VCaP (cell line): ENCODE results near the gene EIF5.
A peak's percentile ranks its signal among the peaks of the same experiment; 100 is the strongest.

ENCODE experiments used
- H3K27ac ChIP-seq: fragments of 450-650 bp; 2 replicates; pipeline ENCODE4 v1.5.1; 2017
- TF ChIP-seq, protein P1 (sequence below): fragments of 450-650 bp; conservative IDR thresholded peaks from 2 replicates; pipeline ENCODE4 v1.5.1; 2017; ENCODE audit warnings: mild to moderate bottlenecking, moderate library complexity

The EIF5 gene

GRCh38 chr14:103290494-103290893 is 43.5 kb upstream of the EIF5 start:
- TF ChIP-seq, protein P1, sequence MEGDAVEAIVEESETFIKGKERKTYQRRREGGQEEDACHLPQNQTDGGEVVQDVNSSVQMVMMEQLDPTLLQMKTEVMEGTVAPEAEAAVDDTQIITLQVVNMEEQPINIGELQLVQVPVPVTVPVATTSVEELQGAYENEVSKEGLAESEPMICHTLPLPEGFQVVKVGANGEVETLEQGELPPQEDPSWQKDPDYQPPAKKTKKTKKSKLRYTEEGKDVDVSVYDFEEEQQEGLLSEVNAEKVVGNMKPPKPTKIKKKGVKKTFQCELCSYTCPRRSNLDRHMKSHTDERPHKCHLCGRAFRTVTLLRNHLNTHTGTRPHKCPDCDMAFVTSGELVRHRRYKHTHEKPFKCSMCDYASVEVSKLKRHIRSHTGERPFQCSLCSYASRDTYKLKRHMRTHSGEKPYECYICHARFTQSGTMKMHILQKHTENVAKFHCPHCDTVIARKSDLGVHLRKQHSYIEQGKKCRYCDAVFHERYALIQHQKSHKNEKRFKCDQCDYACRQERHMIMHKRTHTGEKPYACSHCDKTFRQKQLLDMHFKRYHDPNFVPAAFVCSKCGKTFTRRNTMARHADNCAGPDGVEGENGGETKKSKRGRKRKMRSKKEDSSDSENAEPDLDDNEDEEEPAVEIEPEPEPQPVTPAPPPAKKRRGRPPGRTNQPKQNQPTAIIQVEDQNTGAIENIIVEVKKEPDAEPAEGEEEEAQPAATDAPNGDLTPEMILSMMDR: no peak
- H3K27ac ChIP-seq: no peak overlapping the region

- TF ChIP-seq, protein P1: no peak
- no peak overlapping the region for H3K27ac ChIP-seq
These were observed 43.1 kb upstream of the EIF5 start for GRCh38 chr14:103290961-103291360.

DNA sequence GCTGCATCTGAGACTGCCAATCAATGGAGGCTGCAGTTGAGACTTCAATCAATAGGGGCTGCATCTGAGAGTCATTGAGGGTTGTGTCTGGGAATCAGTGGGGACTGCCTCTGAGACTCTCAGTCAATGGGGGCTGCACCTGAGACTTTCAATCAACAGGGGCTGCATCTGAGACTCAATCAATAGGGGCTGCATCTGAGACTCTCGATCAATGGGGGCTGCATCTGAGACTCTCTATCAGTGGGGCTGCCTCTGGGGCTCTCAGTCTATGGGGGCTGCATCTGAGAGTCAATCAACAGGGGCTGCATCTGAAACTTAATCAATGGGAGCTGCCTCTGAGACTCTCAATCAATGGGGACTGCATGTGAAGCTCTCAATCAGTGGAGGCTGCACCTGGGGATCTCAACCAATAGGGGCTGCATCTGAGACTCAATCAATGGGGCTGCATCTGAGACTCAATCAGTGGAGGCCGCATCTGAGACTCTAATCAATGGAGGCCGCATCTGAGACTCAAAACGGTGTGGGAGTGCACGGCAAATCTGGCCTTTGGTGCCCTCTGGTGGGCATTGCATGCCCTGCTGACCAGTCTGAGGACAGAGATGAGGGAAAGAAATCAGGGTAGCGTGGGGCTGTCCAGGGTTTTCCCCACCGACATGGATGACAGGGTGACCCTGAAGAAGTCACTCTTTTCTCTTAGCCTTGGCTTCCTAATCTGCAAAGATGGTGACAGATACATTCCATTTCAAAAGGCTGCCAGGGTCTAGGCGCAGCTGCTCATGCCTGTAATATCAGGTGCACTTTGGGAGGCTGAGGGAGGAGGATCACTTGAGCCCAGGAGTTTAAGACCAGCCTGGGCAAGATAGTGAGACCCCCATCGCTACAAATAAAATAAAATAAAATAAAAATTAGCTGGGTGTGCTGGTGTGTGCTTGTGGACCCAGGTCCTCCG is 41.3 kb upstream of the EIF5 start:
- TF ChIP-seq, protein P1: peak; percentile 89
- no peak overlapping the region for H3K27ac ChIP-seq

- H3K27ac ChIP-seq: no peak overlapping the region
- TF ChIP-seq, protein P1: no peak
These were observed 40.6 kb upstream of the EIF5 start for GRCh38 chr14:103293465-103293864.

DNA sequence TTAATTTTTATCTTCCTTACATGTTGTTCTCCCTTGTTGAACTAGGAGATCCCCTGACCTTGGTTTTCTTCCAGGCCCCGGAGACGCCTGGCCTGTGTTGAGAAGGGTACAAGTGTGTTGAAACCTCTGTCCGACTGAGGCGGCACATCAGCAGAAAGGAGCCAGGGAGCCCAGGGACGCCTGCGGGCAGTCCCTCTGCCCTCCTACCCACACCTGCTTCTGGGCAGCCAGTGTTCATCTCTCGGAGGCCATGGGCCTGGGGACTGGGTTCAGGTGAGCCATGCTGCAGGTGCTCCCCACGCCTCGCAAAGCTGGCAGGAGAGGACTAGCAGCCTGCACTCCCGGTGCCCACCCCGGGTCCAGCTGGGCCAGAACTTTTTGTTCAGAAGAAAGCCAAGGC is 39.9 kb upstream of the EIF5 start:
- no peak overlapping the region for H3K27ac ChIP-seq
- TF ChIP-seq, protein P1: no peak

- no peak overlapping the region for H3K27ac ChIP-seq
- TF ChIP-seq, protein P1: no peak
These were observed 38.0 kb upstream of the EIF5 start for GRCh38 chr14:103296007-103296406.

DNA sequence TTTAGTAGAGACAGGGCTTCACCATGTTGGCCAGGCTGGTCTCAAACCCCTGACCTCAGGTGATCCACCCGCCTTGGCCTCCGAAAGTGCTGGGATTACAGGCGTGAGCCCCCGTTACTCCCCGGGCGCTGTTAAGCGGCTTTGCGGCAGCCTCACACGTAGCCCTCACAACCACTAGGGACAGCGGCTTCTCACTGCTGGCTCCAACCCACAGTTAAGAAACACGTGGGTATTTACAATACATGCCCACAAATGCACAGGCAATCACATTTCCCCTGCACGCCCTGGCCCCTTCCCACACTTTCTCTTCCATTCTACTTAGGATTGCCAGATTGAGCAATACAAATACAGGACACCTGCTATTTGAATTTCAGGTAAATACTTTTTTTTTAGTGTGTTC is 37.0 kb upstream of the EIF5 start:
- TF ChIP-seq, protein P1: peak; percentile 40

More for the DNA sequence above, 37.0 kb upstream of the EIF5 start:
- H3K27ac ChIP-seq: no peak overlapping the region
